Omental fat pad (tissue), 4 donors: ENCODE data around the gene HTR3B. TPM values are rescaled to one million over a fixed set of nuclear protein-coding genes. Genes with fewer than 3 reads are reported as not detected.
"Not testable (repeated sequence)": the region's sequence is repeated elsewhere in the genome, so short reads cannot be mapped to it uniquely, and the experiment has no call there.

ENCODE experiments used
- ATAC-seq: fragments of 150-250 bp; one replicate; pipeline ENCODE4 v1.9.1; 2016; ENCODE audit warnings: mild to moderate bottlenecking, moderate library complexity; ENCODE audit not compliant: low FRiP score
- DNase-seq: peaks from one replicate; pipeline ENCODE4 v3.0.0-alpha.2; 2019; ENCODE audit warnings: low spot score
- CTCF ChIP-seq, 3 donors: fragments of 450-650 bp; IDR thresholded peaks; one replicate each; pipeline ENCODE4 v1.5.1; 2016 to 2017; ENCODE audit warnings: antibody characterized with exemption in 3 of 3, mild to moderate bottlenecking in 3 of 3, moderate library complexity in 2 of 3
- total RNA-seq, 4 donors: library from RNA; depleted of rRNA; stranded (reverse); fragments of >200 nt; gene quantifications; one replicate each; pipeline ENCODE4 v1.1.0, GENCODE V29; 2016

Gene HTR3B
- total RNA-seq, 4 donors from 2014 or later: not detected

DNA sequence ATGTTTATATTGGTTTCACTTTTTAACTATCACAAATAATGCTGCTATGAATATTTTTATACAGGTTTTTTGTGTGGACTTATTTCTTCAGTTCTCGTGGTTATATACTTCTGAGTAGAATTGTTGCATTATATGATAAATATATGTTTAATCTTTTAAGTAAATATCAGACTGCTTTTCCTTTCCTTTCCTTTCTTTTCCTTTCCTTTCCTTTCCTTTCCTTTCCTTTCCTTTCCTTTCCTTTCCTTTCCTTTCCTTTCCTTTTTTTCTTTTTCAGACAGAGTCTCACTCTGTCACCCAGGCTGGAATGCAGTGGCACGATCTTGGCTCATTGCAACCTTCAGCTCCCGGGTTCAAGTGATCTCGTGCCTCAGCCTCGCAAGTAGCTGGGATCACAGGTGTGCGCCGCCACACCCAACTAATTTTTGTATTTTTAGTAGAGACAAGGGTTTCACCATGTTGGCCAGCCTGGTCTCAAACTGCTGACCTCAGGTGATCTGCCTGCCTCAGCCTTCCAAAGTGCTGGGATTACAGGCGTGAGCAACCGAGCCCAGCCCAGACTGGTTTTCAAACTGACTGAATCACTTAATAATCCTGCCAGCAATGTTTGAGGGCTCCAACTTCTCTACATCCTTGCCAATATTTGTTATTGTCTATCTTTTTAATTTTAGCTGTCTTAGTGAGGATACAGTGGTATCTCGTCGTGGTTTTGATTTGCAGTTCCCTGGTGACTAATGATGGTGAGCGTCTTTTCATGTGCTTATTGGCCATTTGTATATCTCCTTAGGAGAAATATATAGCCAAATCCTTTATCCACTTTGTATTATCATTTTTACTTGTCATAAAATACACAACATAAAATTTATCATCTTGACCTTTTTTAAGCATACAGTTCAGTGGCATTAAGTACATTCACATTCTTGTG is 21.9 kb downstream of the HTR3B start:
- ATAC-seq (no peak), DNase-seq (no peak)
- TF ChIP-seq CTCF (IDR thresholded peaks at IDR 0.05): no peak

DNA sequence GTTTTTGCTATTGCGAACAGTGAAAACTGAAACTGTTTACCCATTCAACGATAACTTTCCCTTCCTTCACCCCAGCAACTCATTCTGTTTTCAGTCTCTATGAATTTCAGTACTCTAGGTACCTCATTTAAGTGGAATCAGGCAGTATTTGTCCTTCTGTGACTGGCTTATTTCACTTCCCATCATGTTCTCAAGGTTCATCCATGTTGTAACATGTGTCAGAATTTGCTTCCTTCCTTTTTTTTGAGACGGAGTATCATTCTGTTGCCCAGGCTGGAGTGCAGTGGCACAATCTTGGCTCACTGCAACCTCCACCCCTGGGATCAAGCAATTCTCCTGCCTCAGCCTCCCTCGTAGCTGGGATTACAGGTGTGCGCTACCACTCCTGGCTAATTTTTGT is 23.7 kb downstream of the HTR3B start:
- DNase-seq: no peak
- no peak for TF ChIP-seq CTCF (IDR thresholded peaks at IDR 0.05)
- ATAC-seq: no peak

DNA sequence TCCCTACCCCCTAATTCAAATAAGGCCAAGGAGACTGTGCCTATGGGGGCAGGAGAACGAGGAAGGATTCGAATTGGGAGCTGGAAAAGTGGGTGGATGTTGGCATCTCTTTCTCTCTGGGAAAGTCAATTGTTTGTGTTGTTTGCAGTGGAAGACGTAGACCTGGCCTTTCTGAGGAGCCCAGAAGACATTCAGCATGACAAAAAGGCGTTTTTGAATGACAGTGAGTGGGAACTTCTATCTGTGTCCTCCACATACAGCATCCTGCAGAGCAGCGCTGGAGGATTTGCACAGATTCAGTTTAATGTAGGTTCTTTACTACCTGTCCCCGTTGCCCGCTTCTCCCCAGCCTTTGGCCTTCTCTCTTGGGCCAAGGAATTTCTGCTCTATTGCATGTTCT is 28.2 kb downstream of the HTR3B start:
- DNase-seq (no peak), ATAC-seq (no peak)
- no peak for TF ChIP-seq CTCF (IDR thresholded peaks at IDR 0.05)

DNA sequence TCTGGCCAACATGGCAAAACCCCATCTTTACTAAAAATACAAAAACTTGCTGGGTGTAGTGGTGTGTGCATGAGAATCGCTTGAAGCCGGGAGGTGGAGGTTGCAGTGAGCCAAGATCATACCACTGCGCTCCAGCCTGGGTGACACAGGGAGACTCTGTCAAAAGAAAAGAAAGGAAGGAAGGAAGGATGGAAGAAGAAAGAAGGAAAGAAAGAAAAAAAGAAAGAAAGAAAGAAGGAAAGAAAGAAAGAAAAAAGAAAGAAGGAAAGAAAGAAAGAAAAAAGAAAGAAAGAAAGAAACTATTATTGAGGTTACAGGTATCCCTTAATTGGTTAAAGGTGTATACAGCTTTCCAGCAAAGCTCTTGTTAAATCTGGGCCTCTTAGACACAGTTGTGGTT is 29.6 kb downstream of the HTR3B start:
- not testable (repeated sequence) for ATAC-seq, DNase-seq

- no peak for ATAC-seq
- DNase-seq: no peak
- TF ChIP-seq CTCF (IDR thresholded peaks at IDR 0.05): no peak
Observed at GRCh38 chr11:113934761-113935160, 30.2 kb downstream of the HTR3B start.

DNA sequence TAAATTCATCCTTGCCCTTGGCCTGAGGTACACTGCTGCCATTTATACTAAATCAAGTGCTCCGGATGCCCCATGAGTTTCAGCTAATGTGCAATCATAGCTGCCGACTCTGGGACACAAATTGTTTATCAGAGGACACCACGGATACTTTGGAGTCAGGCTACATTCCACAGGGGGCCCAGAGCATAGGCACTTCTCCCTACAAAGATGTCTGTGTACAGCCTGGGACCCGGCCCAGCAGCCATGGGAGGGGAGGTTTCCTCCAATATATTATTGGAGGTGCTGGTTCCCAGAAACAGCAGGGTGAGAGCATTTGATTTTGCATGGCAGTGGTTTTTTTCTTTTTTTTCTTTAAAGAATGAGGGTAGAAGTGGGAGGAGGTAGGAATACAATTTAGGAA is 31.3 kb downstream of the HTR3B start:
- no peak for DNase-seq
- no peak for ATAC-seq
- no peak for TF ChIP-seq CTCF (IDR thresholded peaks at IDR 0.05)

DNA sequence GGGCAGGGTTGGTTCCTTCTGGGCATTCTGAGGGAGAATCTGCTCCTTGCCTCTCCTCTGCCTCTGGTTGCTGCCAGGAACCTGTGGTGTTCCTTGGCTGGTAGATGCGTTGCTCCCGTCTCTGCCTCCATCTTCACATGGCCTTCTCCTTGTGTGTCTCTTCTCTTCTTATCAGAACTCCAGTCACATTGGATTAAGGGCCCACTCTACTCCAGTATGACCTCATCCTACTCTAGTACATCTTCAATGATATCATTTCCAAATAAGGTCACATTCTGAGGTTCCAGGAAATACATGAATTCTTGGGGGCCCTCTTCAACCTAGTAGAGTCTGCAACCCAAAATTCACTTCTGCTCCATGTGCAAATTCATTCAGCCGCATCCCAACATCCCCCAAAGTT is 33.3 kb downstream of the HTR3B start:
- ATAC-seq (no peak), DNase-seq (no peak)
- TF ChIP-seq CTCF (IDR thresholded peaks at IDR 0.05): no peak
